KOPT-K1 (cell line): ENCODE measurements around the gene FRY.

Experiments
- H3K27ac ChIP-seq: fragments of 200-600 bp; sonication (generic); 2 replicates; pipeline ENCODE4 v1.5.1; 2016; ENCODE audit warnings: antibody characterized with exemption, mild to moderate bottlenecking, low read depth, low read length; ENCODE audit not compliant: poor library complexity, severe bottlenecking
- H3K36me3 ChIP-seq: fragments of 200-600 bp; sonication (generic); 2 replicates; pipeline ENCODE4 v1.5.1; 2017; ENCODE audit warnings: antibody characterized with exemption, mild to moderate bottlenecking, low read length, moderate library complexity; ENCODE audit not compliant: insufficient read depth
- H3K9me3 ChIP-seq: fragments of 200-600 bp; sonication (generic); 2 replicates; pipeline ENCODE4 v1.5.1; 2017; ENCODE audit warnings: antibody characterized with exemption, low read length, mild to moderate bottlenecking; ENCODE audit not compliant: insufficient read depth, poor library complexity, severe bottlenecking

Gene FRY

DNA sequence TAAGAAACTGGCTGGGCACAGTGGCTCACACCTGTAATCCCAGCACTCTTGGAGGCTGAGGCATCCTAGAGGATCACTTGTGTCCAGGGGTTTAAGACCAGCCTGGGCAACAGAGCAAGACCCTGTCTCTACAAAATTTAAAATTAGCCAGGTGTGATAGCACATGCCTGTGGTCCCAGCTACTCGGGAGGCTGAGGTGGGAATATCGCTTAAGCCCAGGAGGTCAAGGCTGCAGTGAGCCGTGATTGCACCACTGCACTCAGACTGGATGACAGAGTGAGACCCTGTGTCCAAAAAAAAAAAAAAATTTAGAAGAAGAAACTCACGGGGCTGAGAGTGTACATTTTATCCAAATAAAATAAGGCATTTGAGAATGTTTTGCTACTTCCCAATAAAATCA lies 224.7 kb downstream of the FRY start:
- H3K36me3 ChIP-seq = no peaks in the 10 kb centered on the region
- no peak overlapping the region for H3K27ac ChIP-seq
- H3K9me3 ChIP-seq = no peaks in the 10 kb centered on the region

DNA sequence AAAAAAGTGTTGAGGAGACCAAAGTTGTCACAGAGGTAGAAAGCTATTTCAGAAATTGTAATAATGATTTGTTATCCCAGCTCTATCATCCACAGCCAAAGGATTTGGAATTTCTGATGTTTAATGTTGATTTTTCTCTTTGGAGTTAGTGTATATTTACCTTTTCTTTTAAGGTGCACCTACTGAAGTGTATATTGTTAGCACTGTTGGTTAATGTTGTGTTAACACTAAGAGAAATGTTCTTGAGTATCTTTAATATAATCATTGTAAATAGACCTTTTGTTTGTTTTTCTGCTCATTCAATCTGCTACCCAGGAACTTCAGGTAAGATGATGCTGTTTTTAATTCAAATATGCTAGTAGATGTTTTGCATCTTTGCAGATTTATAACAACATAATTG lies 226.1 kb downstream of the FRY start:
- Histone ChIP-seq H3K36me3 (no peaks in the 10 kb centered on the region), H3K9me3 (no peaks in the 10 kb centered on the region), H3K27ac (no peak overlapping the region)

DNA sequence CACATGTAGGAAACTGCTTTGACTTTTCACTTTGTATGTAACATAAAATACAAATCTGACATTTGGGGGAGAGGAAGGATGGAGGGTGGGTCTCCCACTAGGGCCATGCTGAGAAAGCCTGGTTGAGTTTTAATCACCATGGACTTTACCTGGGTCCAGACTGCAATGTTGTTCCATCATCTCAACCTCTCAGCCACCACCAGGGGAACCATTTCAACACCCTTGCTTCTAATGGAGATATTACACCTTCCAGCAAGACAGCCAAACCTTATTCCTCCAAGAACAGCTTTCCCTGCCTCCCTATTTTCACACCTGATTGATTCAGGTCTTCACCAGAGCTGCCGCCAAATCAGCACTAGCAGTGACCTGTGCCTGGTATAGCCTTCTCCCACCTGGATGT lies 227.5 kb downstream of the FRY start:
- no peak overlapping the region for H3K27ac ChIP-seq
- H3K9me3 ChIP-seq = no peaks in the 10 kb centered on the region
- H3K36me3 ChIP-seq = no peaks in the 10 kb centered on the region

DNA sequence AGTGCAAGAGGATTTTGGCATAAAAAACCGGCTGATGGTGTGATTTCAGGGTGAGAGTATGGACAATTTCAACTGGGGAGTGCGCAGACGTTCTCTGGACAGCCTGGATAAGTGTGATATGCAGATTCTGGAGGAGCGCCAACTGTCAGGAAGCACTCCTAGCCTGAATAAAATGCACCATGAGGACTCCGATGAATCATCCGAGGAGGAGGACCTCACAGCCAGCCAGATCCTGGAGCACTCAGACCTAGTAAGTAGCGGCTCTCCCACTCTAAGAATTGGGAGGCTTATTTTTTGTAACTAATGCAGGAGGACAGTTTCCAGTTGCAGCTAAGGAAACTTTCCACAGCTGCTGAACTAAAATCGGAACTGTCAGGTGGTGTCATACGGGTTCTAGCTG lies 230.0 kb downstream of the FRY start:
- Histone ChIP-seq H3K27ac (no peak overlapping the region), H3K9me3 (no peaks in the 10 kb centered on the region), H3K36me3 (no peaks in the 10 kb centered on the region)

DNA sequence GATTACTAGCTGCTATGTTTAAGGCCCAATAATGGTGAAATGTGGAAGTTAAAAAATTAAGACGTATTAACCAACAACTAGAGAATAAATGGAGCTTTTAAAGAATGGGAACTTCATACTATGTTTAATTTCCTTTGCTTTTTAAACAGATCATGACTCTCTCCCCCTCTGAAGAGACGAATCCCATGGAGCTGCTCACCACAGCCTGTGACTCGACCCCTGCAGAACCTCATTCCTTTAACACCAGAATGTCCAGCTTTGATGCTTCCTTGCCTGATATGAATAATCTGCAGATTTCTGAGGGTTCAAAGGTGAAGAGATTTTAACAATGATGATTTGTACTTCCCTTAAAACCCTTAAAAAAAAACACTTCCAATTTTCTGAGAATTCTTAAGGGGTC lies 230.6 kb downstream of the FRY start:
- H3K27ac ChIP-seq = no peak overlapping the region
- H3K9me3 ChIP-seq = no peaks in the 10 kb centered on the region
- H3K36me3 ChIP-seq = no peaks in the 10 kb centered on the region

DNA sequence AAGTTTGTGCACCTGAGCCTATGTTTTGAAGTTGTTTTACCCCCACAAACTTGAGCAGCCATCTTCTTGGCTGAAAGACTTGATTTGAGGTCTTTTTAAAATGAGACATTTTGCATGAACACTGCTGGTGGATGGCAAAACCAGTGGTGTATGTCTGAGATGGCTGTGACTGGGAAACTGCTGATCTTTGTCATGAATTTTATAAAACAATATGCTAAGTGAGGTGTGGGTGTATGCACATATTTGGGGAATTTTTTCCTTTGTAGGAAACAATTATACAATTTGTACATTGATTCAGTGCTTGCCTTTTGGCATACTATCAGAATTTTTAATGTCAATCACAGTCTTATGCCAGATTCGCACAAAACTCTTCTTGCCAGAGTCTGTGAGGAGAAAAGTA lies 231.0 kb downstream of the FRY start:
- Histone ChIP-seq H3K9me3 (no peaks in the 10 kb centered on the region), H3K27ac (no peak overlapping the region)

DNA sequence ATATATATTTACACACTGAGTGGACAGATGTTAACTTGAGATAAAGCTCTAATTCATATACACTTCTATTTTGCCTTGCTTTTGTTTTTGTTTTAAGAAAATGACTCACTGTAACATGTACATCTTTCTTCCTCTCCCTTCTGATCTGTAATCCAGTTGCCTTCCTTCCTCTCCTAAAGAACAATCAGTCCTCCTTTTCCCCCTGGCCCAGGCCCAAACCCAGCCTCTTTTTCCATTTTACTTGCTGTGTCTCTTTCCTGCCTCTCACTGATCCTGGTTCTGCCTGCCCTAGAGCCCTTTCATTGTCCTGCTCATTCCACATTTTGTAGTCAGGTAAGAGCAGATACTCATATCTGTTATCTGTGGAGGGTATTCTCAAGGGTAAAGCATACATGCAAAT lies 232.8 kb downstream of the FRY start:
- H3K9me3 ChIP-seq = no peaks in the 10 kb centered on the region
- no peak overlapping the region for H3K27ac ChIP-seq
- H3K36me3 ChIP-seq = no peaks in the 10 kb centered on the region

More for the DNA sequence above, 231.0 kb downstream of the FRY start:
- no peaks in the 10 kb centered on the region for H3K36me3 ChIP-seq

DNA sequence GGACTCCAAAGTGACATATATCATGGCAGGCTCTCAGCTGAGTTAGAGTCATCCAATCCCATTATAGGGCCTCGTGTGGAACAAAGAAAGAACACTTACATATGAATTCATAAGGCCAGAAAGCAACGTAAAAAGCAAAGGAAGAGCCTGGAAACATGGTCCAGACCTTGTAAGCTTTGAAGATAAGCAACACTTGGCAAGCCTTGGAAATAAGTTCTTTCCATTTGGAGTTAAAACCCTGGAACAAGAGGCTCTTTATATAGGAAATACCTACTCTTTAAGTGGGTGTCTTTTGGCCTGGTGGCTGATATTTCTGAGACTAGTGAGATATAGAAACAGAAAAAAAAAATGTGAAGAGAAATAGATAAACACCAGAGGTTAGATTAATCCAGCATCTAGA lies 234.2 kb downstream of the FRY start:
- H3K9me3 ChIP-seq = no peaks in the 10 kb centered on the region
- no peak overlapping the region for H3K27ac ChIP-seq
- H3K36me3 ChIP-seq = no peaks in the 10 kb centered on the region

DNA sequence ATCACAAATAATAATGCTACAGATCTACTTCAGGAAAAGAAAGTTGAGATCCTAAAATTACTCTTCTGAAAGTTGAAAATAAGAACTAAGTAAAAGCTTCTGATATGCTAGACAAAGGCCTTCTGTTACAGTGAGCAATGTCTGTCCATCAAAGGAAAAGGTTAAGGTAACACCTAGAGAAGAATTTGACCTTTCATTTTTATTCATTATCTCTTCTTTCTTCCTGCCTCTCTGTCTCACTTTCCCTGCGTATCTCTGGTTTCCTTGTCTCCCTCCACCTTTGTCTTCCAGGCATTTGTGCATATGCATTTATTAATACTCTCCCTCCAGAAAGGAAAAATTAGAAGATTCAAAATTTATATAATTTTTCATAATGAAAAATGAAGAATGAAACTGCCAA lies 234.6 kb downstream of the FRY start:
- Histone ChIP-seq H3K9me3 (no peaks in the 10 kb centered on the region), H3K27ac (no peak overlapping the region), H3K36me3 (no peaks in the 10 kb centered on the region)

DNA sequence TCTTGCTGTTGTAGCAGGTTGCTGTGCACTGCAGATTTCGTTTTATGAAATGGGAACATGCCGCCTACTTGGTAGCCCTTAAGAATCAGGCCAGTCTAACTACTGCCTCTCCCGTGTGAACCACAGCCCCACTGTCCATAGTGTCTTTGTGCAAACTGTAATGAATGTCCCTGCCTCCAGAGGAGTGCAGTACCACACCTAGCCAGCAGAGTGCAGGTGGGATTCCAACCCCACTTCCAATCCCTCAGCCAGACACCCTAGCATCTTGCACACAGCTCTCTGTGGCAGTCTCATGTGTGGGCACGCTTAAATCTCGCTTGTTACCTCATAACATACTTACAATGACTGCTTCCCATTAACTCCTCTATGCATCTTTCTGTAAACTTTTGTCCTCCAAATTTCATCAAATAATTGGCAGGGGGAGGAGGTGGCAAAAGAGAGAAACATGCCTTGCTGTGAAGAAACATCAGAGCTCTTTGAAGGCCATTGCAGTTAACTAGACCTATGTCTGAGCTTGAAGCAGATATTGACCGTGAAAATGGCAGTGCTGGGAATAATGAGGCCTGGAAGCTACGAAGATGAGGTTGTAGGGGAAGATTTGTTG lies 236.4 kb downstream of the FRY start:
- H3K36me3 ChIP-seq = no peaks in the 10 kb centered on the region
- no peaks in the 10 kb centered on the region for H3K9me3 ChIP-seq
- no peak overlapping the region for H3K27ac ChIP-seq

DNA sequence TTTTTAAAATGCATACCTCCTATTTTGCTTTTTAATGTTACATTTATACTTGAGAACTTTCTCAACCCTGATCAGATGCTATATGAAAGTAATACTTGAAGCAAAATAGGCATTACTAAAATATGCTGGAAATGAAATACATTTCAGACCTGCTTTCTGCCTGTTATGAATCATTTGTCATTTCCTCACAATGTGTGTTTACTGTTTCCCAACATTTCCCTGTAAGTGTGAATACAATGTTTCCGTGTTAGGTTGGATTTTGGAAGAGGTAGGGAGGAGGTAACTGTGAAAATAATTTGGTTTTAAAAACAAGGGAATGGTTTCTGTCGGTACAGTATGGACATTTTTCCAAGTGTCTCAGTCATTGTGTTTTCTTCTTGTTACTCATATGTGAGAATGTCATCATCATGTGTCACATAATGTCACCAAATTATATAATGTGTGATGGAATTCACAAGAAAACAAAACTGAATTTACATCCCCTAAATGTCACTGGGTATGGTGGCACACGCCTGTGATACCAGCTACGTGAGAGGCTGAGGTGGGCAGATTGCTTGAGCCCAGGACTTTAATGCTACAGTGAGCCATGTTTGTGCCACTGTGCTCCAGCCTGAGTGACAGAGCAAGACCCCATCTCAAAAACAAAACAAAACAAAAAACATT lies 240.6 kb downstream of the FRY start:
- Histone ChIP-seq H3K9me3 (no peaks in the 10 kb centered on the region), H3K36me3 (no peaks in the 10 kb centered on the region), H3K27ac (no peak overlapping the region)

DNA sequence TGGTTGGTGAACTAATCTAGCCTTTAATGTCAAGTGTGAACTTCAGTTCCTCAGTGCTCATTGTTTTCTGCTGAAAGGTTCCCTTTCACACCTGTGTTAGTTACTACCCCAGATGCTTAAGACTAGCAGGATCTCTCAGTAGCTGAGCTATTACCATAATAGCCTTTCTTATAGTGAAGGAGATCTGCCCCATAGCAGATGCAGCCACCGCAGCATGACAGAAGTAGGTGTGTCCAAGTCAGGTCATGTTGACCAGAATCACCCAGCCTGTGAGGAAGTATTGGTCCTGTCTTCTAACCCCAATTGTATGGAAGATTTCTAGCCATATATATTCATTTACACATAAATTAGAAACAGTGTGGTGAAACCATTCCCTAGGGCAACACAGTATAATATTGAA lies 246.3 kb downstream of the FRY start:
- Histone ChIP-seq H3K36me3 (no peaks in the 10 kb centered on the region), H3K27ac (no peak overlapping the region), H3K9me3 (no peaks in the 10 kb centered on the region)

DNA sequence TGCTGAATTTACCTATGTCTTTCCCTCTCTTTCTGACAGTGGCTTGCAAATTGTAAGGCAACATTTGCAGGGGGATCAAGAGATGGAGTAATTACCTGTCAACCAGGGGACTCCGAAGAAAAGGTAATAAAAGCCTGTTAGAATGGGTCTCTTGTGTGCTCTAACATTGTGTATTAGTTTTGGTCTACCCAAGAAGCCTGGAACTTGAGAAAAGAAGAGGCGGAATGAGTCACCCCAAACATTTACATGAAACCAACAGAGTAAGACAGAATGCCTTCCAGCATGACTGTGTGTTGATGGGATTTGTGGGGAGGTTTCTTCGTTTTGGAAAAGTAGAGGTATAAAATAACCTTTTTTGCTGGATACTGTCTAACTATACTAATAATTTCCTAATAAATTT lies 246.9 kb downstream of the FRY start:
- H3K36me3 ChIP-seq = no peaks in the 10 kb centered on the region
- H3K9me3 ChIP-seq = no peaks in the 10 kb centered on the region
- H3K27ac ChIP-seq = no peak overlapping the region

DNA sequence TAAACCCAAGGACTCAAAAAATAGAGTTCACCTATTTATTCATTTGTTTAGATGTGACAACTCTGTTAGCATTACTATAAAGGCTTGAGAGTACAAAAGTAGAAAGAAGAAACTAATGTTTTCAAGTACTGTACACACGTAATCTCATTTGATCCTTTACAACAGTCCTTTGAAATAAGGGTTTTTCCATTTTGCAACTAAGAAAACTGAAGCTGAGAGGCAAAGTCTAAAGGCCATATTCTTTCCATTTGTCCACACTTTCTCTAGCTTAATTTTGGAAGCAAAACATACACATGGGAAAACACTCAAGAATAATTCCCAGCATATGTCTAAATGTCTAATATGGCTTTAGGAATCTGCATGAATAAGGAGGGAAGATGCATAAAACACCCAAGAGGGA lies 249.5 kb downstream of the FRY start:
- Histone ChIP-seq H3K9me3 (no peaks in the 10 kb centered on the region), H3K36me3 (no peaks in the 10 kb centered on the region), H3K27ac (no peak overlapping the region)

DNA sequence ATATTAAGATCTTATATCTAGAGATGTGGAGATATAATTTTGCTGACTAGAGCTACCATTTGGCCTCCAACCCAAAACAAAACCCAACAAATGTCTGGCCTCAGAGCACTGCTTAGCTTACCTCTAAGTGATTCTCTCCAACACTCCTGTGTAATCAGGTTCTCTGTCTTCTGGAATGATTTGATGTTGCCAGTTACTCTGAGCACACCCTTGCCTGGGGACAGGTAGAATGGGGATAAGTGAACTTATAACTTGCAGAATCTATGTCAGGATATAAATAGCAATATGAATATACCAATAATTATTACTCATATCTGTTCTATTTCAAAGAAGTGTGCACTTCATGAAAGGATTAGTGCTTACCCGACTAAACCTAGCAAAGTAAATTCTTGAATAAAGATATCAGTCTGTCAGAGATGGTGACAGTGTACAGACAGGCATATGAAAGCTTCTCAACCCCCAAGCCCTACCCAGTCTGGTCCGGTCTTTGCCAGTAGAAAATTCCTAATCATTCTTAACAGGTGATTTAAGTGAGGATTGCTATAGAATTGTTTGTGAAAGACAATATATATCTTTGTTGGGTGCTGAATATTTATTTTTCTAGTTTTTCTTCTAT lies 250.6 kb downstream of the FRY start:
- no peaks in the 10 kb centered on the region for H3K36me3 ChIP-seq
- no peak overlapping the region for H3K27ac ChIP-seq
- no peaks in the 10 kb centered on the region for H3K9me3 ChIP-seq
